ENCODE data around the gene SYNGAP1.

GRCh38 chr6:33372526-33373123 lies 47.2 kb upstream of the SYNGAP1 start:
- no peak for TF ChIP-seq EP300 (IDR thresholded peaks at IDR 0.05)
- no peak for TF ChIP-seq CTCF (IDR thresholded peaks at IDR 0.05)
- TF ChIP-seq POLR2A (IDR thresholded peaks at IDR 0.05), result no peak

All from stomach (tissue), 4 donors.